Measurements from ENCODE around the gene ABL1. TPM values are rescaled to one million over a fixed set of nuclear protein-coding genes. Genes with fewer than 3 reads are reported as not detected.

ABL1 gene
- total and polyA plus RNA-seq, 2 of the 13 experiments (the other 11 are each of a cell fraction or from before 2014, with no cell fraction given): 10.8 to 20.4 TPM

DNA sequence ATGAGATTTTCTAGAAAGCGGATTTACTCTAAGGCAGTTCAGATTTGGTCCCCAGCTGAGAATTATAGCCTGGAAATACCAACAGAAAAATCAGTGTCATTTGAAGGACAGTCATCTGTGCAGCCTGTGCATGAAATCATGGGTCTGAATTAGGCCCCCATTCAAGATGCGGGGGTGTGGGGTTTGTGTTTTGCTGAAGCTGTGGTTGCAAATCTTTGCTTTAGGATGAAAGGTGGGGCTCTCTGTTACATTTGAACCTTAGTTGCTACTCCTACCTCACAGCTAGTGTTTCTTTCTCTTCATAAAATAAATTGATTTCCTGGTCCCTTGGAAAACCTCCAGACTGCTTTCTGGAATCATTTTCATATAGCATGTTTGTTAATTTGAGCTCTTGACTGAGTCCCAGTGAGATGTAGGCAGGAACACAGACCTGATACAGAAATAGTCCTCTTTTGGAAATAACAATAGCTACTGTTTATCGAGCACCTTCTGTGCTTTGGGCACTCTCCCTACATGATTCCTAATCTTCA is 4.8 kb upstream of the ABL1 start:
- Histone ChIP-seq H3K4me1 (ENCODE audit: insufficient read depth, low read length) (peaks cover 17% of the 10 kb centered on the region), H3K36me3 (replicated peaks in 1 of 2; ENCODE audit: control insufficient read depth in 1 of 2, insufficient read depth in 2 of 2, low read length in 2 of 2) (no peaks in the 10 kb centered on the region), H3K9me3 (ENCODE audit: low read length) (peaks cover 9% of the 10 kb centered on the region), H3K27me3 (ENCODE audit: control insufficient read depth in 1 of 2, insufficient read depth in 2 of 2, low read length in 2 of 2) (no peaks in the 10 kb centered on the region), H4K20me1 (ENCODE audit: insufficient read depth, low read length) (no peaks in the 10 kb centered on the region), H3K27ac (ENCODE audit: extremely low read length, insufficient read depth, low read length) (no peak overlapping the region), H3K4me3 (replicated peaks in 1 of 3; ENCODE audit: insufficient read depth in 1 of 3, low read depth in 2 of 3, low read length in 3 of 3) (no peak overlapping the region), H3K79me2 (ENCODE audit: insufficient read depth, low read length) (peaks cover 3% of the 10 kb centered on the region), H3K4me2 (ENCODE audit: low read depth, low read length) (no peak overlapping the region), H2AFZ (ENCODE audit: low read length) (no peak overlapping the region), H3K9ac (ENCODE audit: insufficient read depth, low read depth, low read length) (no peak overlapping the region)
- in situ Hi-C loops (cut with HindIII; ENCODE audit: extremely low pct_ligation_motif_present, low pct_unique_long_range_greater_than_20kb) (no loop called here), intact Hi-C loops (cut with micrococcal nuclease; ENCODE audit: unreplicated experiment) (loop anchor here (10.0 kb wide), 1 partner anchor 115 kb away; no protein-coding TSS in a partner anchor)
- TF ChIP-seq ZNF264 (CRISPR knock-in tag; IDR thresholded peaks at IDR 0.05): no peak
- TF ChIP-seq, protein P1, sequence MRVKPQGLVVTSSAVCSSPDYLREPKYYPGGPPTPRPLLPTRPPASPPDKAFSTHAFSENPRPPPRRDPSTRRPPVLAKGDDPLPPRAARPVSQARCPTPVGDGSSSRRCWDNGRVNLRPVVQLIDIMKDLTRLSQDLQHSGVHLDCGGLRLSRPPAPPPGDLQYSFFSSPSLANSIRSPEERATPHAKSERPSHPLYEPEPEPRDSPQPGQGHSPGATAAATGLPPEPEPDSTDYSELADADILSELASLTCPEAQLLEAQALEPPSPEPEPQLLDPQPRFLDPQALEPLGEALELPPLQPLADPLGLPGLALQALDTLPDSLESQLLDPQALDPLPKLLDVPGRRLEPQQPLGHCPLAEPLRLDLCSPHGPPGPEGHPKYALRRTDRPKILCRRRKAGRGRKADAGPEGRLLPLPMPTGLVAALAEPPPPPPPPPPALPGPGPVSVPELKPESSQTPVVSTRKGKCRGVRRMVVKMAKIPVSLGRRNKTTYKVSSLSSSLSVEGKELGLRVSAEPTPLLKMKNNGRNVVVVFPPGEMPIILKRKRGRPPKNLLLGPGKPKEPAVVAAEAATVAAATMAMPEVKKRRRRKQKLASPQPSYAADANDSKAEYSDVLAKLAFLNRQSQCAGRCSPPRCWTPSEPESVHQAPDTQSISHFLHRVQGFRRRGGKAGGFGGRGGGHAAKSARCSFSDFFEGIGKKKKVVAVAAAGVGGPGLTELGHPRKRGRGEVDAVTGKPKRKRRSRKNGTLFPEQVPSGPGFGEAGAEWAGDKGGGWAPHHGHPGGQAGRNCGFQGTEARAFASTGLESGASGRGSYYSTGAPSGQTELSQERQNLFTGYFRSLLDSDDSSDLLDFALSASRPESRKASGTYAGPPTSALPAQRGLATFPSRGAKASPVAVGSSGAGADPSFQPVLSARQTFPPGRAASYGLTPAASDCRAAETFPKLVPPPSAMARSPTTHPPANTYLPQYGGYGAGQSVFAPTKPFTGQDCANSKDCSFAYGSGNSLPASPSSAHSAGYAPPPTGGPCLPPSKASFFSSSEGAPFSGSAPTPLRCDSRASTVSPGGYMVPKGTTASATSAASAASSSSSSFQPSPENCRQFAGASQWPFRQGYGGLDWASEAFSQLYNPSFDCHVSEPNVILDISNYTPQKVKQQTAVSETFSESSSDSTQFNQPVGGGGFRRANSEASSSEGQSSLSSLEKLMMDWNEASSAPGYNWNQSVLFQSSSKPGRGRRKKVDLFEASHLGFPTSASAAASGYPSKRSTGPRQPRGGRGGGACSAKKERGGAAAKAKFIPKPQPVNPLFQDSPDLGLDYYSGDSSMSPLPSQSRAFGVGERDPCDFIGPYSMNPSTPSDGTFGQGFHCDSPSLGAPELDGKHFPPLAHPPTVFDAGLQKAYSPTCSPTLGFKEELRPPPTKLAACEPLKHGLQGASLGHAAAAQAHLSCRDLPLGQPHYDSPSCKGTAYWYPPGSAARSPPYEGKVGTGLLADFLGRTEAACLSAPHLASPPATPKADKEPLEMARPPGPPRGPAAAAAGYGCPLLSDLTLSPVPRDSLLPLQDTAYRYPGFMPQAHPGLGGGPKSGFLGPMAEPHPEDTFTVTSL (CRISPR knock-in tag; IDR thresholded peaks at IDR 0.05; ENCODE audit: borderline replicate concordance): no peak
- no peak for TF ChIP-seq ZNF83 (CRISPR knock-in tag; IDR thresholded peaks at IDR 0.05; ENCODE audit: borderline replicate concordance)
- TF ChIP-seq CENPT (CRISPR knock-in tag; IDR thresholded peaks at IDR 0.05; ENCODE audit: low read depth): no peak
- no peak for ATAC-seq
- no peak for DNase-seq (ENCODE audit: low spot score)
- no peak for FAIRE-seq
- ChIA-PET POLR2A (interaction anchor here (0.9 kb wide), 1 partner anchor 62 kb away, joined by 3 read pairs; no protein-coding TSS in a partner anchor), CTCF (ENCODE audit: low intra/inter-chr PET ratio, low total read pairs) (no interaction called here)
- no TSS peak for BruUV-seq (replicated peaks)
- WGBS (ENCODE audit: low lambda C conversion rate): 98% methylated on average over 3 of the region's 3 CpGs

All from HepG2 (cell line).